Measurements from ENCODE around the gene SYTL5. TPM values are rescaled to one million over a fixed set of nuclear protein-coding genes. Genes with fewer than 3 reads are reported as not detected.

The SYTL5 gene
- total RNA-seq, 4 donors from 2014 or later, result 0.10 to 1.7 (median 0.11) TPM; not detected in 1

GRCh38 chrX:38000706-38001105 is 5.6 kb upstream of the SYTL5 start:
- no peak overlapping the region for H3K27ac ChIP-seq
- intact Hi-C loops (cut with DNase I), result no loop called here
- no peaks in the 10 kb centered on the region for H3K27me3 ChIP-seq
- DNase-seq, result no peak
- 98% methylated on average over 8 to 14 of the region's 17 CpGs for WGBS, 2 donors
- TF ChIP-seq POLR2A (IDR thresholded peaks at IDR 0.05) (no peak), CTCF (IDR thresholded peaks at IDR 0.05) (no peak)
- no peaks in the 10 kb centered on the region for H3K4me1 ChIP-seq
- H3K36me3 ChIP-seq, result no peaks in the 10 kb centered on the region
- no peaks in the 10 kb centered on the region for H3K9me3 ChIP-seq
- no peak overlapping the region for H3K4me3 ChIP-seq (replicated peaks in 1 of 3)

GRCh38 chrX:38004046-38004445 is 2.3 kb upstream of the SYTL5 start:
- no peak overlapping the region for H3K27ac ChIP-seq
- no peak for DNase-seq
- TF ChIP-seq CTCF (IDR thresholded peaks at IDR 0.05) (no peak), POLR2A (IDR thresholded peaks at IDR 0.05) (no peak)
- intact Hi-C loops (cut with DNase I), result no loop called here
- no peaks in the 10 kb centered on the region for H3K9me3 ChIP-seq
- no peak overlapping the region for H3K4me3 ChIP-seq (replicated peaks in 1 of 3)
- peaks cover 0 to 7% of the 10 kb centered on the region in 2 donors for H3K4me1 ChIP-seq
- H3K27me3 ChIP-seq, result no peaks in the 10 kb centered on the region
- no peaks in the 10 kb centered on the region for H3K36me3 ChIP-seq
- 69 to 86% methylated on average over 3 of the region's 3 CpGs for WGBS, 2 donors

- Histone ChIP-seq H3K9me3 (no peaks in the 10 kb centered on the region), H3K36me3 (no peaks in the 10 kb centered on the region), H3K27ac (no peak overlapping the region), H3K27me3 (no peaks in the 10 kb centered on the region), H3K4me1 (peaks cover 0 to 7% of the 10 kb centered on the region in 2 donors), H3K4me3 (replicated peaks in 1 of 3) (no peak overlapping the region)
- intact Hi-C loops (cut with DNase I), result no loop called here
- no peak for DNase-seq
- TF ChIP-seq POLR2A (IDR thresholded peaks at IDR 0.05) (no peak), CTCF (IDR thresholded peaks at IDR 0.05) (no peak)
These were observed 425 bp downstream of the SYTL5 start for GRCh38 chrX:38006778-38007177.

GRCh38 chrX:38008658-38009057 is 2.3 kb downstream of the SYTL5 start:
- peaks cover 0 to 7% of the 10 kb centered on the region in 2 donors for H3K4me1 ChIP-seq
- intact Hi-C loops (cut with DNase I), result no loop called here
- no peaks in the 10 kb centered on the region for H3K9me3 ChIP-seq
- no peak overlapping the region for H3K4me3 ChIP-seq (replicated peaks in 1 of 3)
- H3K27ac ChIP-seq, result no peak overlapping the region
- no peaks in the 10 kb centered on the region for H3K36me3 ChIP-seq
- no peak for DNase-seq
- no peaks in the 10 kb centered on the region for H3K27me3 ChIP-seq
- TF ChIP-seq CTCF (IDR thresholded peaks at IDR 0.05) (no peak), POLR2A (IDR thresholded peaks at IDR 0.05) (no peak)

GRCh38 chrX:38009641-38010040 is 3.3 kb downstream of the SYTL5 start:
- Histone ChIP-seq H3K4me1 (peaks cover 0 to 7% of the 10 kb centered on the region in 2 donors), H3K27me3 (no peaks in the 10 kb centered on the region), H3K9me3 (no peaks in the 10 kb centered on the region), H3K36me3 (no peaks in the 10 kb centered on the region), H3K4me3 (replicated peaks in 1 of 3) (no peak overlapping the region), H3K27ac (no peak overlapping the region)
- no peak for DNase-seq
- TF ChIP-seq CTCF (IDR thresholded peaks at IDR 0.05), result no peak
- no peak for TF ChIP-seq POLR2A (IDR thresholded peaks at IDR 0.05)
- intact Hi-C loops (cut with DNase I), result no loop called here

All from thyroid gland (tissue), 4 donors.